ENCODE results near the gene GAREM2.

- TF ChIP-seq, protein P1, sequence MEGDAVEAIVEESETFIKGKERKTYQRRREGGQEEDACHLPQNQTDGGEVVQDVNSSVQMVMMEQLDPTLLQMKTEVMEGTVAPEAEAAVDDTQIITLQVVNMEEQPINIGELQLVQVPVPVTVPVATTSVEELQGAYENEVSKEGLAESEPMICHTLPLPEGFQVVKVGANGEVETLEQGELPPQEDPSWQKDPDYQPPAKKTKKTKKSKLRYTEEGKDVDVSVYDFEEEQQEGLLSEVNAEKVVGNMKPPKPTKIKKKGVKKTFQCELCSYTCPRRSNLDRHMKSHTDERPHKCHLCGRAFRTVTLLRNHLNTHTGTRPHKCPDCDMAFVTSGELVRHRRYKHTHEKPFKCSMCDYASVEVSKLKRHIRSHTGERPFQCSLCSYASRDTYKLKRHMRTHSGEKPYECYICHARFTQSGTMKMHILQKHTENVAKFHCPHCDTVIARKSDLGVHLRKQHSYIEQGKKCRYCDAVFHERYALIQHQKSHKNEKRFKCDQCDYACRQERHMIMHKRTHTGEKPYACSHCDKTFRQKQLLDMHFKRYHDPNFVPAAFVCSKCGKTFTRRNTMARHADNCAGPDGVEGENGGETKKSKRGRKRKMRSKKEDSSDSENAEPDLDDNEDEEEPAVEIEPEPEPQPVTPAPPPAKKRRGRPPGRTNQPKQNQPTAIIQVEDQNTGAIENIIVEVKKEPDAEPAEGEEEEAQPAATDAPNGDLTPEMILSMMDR (IDR thresholded peaks at IDR 0.05) = no peak
- no peak for TF ChIP-seq POLR2A (IDR thresholded peaks at IDR 0.05)
Observed at GRCh38 chr2:26216587-26216986, 43.7 kb downstream of the GAREM2 start.

Data from adrenal gland (tissue), 5 donors.